ENCODE results near the gene SPNS3.

DNA sequence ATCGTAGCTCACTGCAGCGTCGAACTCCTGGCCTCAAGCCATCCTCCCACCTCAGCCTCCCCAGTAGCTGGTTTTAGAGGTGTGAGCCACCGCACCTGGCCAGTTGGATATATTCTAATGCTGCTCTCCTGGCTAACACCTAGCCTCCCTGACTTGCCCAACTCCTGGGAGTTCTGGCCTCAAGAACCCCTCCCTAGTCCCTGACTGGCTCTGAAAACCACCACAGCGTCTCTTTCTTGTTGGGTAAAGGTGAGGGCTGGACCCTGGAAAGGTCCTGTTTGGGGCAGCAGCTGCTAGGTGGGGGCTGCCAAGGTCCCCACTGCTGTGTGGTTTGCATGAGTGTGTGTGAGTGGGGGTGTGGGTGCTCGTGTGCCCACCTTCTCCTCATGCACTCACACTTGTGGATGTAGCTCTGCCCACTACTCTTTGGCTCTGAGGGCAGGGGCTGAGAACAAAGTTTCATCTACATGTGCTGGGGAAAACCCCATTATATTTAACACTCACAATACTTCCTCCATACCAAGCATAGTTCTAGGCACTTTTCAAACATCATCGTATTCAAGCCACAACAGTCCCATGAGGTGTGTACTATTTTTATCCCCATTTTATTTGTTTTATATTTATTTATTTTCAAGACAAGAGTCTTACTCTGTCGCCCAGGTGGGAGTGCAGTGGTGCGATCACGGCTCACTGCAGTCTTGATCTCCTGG lies 7.1 kb upstream of the SPNS3 start:
- TF ChIP-seq, protein P1, sequence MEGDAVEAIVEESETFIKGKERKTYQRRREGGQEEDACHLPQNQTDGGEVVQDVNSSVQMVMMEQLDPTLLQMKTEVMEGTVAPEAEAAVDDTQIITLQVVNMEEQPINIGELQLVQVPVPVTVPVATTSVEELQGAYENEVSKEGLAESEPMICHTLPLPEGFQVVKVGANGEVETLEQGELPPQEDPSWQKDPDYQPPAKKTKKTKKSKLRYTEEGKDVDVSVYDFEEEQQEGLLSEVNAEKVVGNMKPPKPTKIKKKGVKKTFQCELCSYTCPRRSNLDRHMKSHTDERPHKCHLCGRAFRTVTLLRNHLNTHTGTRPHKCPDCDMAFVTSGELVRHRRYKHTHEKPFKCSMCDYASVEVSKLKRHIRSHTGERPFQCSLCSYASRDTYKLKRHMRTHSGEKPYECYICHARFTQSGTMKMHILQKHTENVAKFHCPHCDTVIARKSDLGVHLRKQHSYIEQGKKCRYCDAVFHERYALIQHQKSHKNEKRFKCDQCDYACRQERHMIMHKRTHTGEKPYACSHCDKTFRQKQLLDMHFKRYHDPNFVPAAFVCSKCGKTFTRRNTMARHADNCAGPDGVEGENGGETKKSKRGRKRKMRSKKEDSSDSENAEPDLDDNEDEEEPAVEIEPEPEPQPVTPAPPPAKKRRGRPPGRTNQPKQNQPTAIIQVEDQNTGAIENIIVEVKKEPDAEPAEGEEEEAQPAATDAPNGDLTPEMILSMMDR (IDR thresholded peaks at IDR 0.05 in 2 of 3, conservative IDR thresholded peaks at IDR 0.05 in 1 of 3; ENCODE audit: borderline replicate concordance in 1 of 3, insufficient read depth in 1 of 3, low read depth in 2 of 3, low read length in 2 of 3), result no peak
- no peak for TF ChIP-seq SRF (IDR thresholded peaks at IDR 0.05; ENCODE audit: low read depth)
- TF ChIP-seq POLR2AphosphoS5 (IDR thresholded peaks at IDR 0.05; ENCODE audit: low read depth, low read length), result no peak
- TF ChIP-seq EZH2 (IDR thresholded peaks at IDR 0.05), result no peak
- TF ChIP-seq EZH2phosphoT487 (IDR thresholded peaks at IDR 0.05; ENCODE audit: borderline replicate concordance), result no peak
- TF ChIP-seq, protein P2, sequence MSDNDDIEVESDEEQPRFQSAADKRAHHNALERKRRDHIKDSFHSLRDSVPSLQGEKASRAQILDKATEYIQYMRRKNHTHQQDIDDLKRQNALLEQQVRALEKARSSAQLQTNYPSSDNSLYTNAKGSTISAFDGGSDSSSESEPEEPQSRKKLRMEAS (IDR thresholded peaks at IDR 0.05), result no peak
- TF ChIP-seq, protein P3, sequence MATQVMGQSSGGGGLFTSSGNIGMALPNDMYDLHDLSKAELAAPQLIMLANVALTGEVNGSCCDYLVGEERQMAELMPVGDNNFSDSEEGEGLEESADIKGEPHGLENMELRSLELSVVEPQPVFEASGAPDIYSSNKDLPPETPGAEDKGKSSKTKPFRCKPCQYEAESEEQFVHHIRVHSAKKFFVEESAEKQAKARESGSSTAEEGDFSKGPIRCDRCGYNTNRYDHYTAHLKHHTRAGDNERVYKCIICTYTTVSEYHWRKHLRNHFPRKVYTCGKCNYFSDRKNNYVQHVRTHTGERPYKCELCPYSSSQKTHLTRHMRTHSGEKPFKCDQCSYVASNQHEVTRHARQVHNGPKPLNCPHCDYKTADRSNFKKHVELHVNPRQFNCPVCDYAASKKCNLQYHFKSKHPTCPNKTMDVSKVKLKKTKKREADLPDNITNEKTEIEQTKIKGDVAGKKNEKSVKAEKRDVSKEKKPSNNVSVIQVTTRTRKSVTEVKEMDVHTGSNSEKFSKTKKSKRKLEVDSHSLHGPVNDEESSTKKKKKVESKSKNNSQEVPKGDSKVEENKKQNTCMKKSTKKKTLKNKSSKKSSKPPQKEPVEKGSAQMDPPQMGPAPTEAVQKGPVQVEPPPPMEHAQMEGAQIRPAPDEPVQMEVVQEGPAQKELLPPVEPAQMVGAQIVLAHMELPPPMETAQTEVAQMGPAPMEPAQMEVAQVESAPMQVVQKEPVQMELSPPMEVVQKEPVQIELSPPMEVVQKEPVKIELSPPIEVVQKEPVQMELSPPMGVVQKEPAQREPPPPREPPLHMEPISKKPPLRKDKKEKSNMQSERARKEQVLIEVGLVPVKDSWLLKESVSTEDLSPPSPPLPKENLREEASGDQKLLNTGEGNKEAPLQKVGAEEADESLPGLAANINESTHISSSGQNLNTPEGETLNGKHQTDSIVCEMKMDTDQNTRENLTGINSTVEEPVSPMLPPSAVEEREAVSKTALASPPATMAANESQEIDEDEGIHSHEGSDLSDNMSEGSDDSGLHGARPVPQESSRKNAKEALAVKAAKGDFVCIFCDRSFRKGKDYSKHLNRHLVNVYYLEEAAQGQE (IDR thresholded peaks at IDR 0.05; ENCODE audit: low read depth), result no peak
- TF ChIP-seq POLR2A (IDR thresholded peaks at IDR 0.05; ENCODE audit: borderline replicate concordance, extremely low read depth, insufficient read depth, insufficient read length), result no peak
- TF ChIP-seq CEBPB (IDR thresholded peaks at IDR 0.05; ENCODE audit: low read depth), result no peak
- no peak for TF ChIP-seq EGR1 (IDR thresholded peaks at IDR 0.05; ENCODE audit: low read depth)
- no peak for TF ChIP-seq SP1 (IDR thresholded peaks at IDR 0.05; ENCODE audit: low read depth)
- TF ChIP-seq YY1 (IDR thresholded peaks at IDR 0.05; ENCODE audit: extremely low read depth, insufficient replicate concordance, low read depth, low read length), result no peak

Data from HCT116 (cell line).